Measurements from ENCODE around the gene LMO1.

The LMO1 gene

DNA sequence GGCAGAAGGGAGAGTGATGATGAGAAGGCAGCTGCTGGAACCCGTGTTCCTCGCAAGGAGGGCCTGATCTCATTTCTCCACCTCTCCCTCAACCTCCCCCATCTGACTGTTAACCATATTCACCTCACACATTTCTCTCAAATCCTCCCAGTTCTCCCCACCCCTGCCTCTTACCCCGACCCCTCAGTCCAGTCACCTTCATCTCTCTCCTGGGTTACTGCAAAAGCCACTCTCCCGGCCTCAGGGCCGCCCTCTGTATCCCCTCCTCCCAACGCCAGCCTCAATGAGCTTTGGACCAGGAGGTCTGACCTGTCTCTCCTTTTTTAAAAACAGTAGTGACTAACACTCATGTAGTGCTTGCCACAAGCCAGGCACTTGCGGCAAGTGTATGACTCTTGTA is 29.5 kb upstream of the LMO1 start:
- TF ChIP-seq, protein P1, sequence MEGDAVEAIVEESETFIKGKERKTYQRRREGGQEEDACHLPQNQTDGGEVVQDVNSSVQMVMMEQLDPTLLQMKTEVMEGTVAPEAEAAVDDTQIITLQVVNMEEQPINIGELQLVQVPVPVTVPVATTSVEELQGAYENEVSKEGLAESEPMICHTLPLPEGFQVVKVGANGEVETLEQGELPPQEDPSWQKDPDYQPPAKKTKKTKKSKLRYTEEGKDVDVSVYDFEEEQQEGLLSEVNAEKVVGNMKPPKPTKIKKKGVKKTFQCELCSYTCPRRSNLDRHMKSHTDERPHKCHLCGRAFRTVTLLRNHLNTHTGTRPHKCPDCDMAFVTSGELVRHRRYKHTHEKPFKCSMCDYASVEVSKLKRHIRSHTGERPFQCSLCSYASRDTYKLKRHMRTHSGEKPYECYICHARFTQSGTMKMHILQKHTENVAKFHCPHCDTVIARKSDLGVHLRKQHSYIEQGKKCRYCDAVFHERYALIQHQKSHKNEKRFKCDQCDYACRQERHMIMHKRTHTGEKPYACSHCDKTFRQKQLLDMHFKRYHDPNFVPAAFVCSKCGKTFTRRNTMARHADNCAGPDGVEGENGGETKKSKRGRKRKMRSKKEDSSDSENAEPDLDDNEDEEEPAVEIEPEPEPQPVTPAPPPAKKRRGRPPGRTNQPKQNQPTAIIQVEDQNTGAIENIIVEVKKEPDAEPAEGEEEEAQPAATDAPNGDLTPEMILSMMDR (conservative IDR thresholded peaks at IDR 0.05) = no peak
- H3K27ac ChIP-seq = no peak overlapping the region

DNA sequence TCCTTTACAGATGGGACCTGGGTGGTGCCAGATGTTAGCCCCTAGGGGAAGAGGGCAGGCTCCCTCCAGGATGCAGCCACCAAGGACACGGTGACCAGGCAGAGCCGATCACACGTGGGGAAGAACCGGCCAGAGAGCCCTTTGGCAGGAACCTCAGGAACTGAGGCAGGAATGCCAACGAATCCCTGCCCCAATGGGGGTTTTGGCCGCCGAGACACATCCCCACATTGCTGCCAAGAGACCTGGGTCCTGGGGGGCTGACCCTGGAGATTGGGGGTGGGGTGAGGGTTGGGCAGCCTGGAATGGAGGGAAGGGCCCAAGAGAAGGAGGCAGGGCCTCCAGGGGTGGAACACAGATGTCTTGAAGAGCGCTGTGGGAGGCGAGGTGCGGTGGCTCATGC is 28.7 kb upstream of the LMO1 start:
- TF ChIP-seq, protein P1 (conservative IDR thresholded peaks at IDR 0.05) = no peak

DNA sequence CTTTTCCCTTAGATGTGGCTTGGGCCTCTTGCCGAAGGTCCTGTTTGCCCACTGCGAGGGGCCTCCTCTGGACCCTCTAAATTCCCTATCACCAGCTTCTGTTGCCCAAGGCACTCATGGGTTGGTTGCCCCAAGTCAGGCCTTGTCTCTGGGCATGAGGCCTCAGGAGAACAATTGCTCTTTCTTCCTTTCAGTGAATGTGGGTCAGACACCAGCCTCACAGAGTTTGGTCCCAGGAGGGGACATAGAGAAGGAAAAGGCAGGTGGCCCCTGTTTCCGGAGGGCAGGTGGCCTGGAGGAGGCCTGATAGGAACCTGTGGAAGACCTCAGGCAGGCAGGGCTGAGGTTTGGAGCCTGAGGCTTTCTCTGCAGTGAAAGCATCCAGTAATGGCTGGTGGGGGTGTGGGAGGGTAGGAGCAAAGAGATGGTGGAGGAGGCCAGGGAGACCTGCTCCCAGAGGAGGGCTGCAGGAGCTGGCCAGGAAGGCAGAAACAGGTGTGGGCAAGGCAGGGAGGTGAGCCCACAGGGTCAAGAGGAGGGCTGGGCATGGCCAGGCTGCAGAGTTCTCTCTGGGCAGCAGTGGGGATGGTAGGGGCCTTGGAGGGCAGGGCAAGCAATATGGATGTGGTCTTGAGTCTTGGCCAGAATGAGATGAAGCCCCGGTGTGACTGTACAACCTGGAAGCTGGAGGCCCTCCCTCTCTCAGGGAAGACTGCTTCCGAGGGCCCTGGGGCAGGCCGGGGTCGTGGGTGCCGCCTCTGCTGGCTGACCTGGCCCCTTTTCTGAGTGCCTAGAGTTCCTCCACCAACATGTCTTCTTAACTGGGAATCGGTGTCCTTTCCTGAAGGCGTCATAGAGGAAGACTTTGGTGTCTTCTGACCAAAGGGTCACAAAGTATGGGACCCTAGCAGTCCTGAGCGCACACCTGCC is 28.0 kb upstream of the LMO1 start:
- H3K27ac ChIP-seq = no peak overlapping the region
- TF ChIP-seq, protein P1 (conservative IDR thresholded peaks at IDR 0.05) = no peak

More for the DNA sequence above, 28.7 kb upstream of the LMO1 start:
- no peak overlapping the region for H3K27ac ChIP-seq

DNA sequence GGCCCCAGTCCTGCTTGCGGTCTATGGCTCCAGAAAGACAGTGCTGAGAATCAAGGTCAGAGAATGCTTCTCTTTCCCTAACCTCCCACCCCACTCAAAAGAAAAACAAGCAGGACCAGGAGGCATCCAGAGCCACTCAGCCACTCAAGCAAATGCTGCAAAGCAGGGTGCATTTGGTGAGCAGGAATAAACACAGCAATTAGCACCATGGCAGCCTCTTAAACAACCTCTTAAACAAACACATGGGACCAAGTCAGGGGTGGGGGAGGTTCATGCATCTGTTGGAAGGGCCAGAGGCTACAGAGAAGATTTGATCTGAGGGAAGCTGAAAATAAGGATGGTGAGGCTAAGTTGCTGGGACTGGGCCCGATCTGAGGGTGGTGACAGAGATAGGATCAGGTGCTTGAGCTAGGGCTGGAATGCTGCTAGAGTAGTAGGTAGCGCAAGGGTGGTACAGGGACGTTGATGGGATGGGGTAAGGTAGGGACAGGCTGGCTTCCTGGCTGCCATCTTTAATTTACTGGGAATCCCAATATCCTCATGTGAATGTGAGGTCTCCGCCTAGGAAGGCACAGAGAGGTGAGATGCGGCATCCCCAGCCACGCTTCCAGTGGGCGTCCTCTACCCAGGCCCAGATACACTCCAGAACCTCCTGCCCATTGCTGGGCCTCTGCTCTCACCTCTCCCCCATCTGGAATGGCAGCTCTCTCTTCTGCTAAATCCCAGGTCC is 26.6 kb upstream of the LMO1 start:
- TF ChIP-seq, protein P1 (conservative IDR thresholded peaks at IDR 0.05) = no peak
- no peak overlapping the region for H3K27ac ChIP-seq

DNA sequence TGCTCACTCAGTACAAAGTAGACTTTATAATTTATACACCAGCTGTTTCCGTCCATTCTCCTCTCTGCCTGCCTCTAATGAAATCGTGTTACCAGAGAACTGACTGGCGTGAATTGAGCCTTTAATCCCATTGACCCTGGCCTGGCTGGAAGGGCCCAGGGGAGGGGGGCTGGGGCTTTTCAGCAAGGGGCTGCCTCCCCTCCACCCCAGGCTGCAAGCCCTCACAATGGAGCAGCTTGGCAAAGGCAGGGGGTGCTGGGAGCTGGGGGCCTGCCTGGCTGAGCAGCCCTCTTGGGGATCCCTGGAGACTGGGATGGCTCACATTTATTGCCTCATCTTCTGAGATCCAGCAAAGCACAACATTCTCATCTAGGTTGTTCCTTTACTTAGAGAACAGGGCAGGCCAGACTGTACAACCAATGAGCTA is 25.8 kb upstream of the LMO1 start:
- H3K27ac ChIP-seq = no peak overlapping the region
- TF ChIP-seq, protein P1 (conservative IDR thresholded peaks at IDR 0.05) = no peak

DNA sequence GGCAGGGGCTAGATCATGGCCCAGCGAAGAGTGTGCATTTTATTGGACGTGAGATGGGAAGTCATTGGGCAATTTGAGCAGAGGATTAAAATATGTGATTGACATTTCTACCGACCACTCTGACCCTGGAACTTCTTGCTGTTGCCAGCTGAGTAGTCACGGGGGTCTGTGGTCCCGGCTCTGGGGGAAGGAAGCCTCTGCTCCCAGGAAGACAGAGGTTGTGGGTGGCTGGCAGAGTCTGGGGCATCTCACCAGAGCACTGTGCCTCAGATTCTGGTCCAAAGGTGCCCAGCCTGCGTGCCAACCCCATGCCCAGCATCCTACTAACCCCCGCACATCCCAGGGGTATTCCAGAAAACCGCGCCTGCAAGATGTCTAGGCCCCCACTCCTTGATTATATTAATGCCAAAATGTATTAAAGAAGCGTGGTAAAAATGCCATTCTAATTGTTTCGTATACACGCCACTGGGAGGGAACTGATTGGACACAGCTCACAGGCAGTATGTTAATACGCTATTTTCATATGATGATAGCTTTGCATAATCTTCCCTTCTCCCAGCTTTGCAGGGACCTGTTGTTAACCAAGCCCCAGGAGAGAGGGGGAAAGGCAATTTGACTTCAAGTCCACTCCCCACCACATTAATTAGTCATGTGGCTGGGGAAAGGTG is 25.3 kb upstream of the LMO1 start:
- no peak overlapping the region for H3K27ac ChIP-seq
- TF ChIP-seq, protein P1 (conservative IDR thresholded peaks at IDR 0.05) = no peak

All from VCaP (cell line).